ENCODE results near the gene DDX11.
"Not testable (repeated sequence)": the region's sequence is repeated elsewhere in the genome, so short reads cannot be mapped to it uniquely, and the experiment has no call there.

Gene DDX11

DNA sequence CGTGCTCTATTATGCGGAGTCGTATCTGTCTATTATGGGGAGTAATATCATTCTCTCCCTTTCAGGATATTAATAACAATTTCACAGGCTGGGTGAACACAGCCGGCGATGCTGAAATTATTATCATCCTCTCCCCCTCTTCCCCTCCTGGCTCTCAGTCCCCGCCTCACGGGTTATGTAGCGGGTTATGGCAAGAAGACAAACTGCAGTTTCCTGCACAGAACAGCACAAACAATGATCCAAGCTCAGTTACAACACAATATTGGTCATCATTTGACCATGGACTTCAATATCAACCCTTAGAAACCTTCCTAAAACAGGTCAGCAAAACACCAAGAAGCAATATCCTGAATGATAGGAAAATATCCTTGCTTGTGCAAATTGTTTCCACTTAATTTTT, 50.5 kb downstream of the DDX11 start:
- DNase-seq (ENCODE audit: low spot score), result not testable (repeated sequence)

DNA sequence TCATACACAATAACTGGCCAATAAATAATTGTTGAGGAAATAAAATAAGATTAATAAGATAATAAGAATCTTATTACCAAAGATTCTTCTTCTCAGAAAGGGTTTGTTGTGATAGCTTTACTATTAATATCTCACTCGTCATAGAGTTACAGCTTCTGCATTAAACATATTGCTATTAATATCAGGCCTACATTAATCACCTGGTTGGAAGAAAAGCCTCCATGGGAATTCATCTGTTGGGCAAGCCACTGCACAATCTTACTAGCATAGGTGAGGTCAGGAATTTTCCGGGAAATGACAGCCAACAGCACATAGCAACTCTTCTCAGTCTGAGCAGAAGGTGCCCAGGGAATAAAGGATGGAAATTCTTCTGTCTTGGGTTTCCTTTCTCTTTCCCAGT, 51.5 kb downstream of the DDX11 start:
- not testable (repeated sequence) for DNase-seq (ENCODE audit: low spot score)

DNA sequence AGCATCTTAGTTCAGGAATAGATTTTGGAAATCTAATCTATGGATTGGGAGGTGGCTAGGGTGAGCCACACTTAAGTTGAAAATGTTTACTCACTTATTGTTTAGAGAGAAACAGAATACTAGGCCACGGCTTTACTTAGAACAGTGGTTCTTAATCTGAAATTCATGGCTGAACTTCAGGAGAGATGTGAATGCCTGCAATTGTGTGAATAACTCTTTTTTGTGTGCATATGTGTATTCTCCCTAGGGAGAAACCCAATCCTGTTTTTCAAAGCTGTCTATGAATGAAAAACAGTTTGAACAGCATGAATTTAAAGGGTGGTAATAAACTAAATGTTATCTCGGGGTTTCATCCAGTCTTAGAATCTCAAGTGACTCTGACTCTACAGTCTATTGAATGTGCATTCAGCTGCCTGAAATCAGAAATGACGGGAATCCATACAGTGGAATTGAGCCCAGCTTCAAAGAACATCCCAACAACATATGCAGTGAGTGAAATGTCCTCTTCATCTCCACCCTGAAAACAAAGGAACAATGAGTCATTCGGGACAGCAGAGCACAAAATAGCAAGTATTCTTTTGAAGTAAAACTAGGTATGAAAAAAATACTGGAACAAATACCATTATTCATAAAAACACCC, 53.7 kb downstream of the DDX11 start:
- DNase-seq (ENCODE audit: low spot score), result not testable (repeated sequence)

DNA sequence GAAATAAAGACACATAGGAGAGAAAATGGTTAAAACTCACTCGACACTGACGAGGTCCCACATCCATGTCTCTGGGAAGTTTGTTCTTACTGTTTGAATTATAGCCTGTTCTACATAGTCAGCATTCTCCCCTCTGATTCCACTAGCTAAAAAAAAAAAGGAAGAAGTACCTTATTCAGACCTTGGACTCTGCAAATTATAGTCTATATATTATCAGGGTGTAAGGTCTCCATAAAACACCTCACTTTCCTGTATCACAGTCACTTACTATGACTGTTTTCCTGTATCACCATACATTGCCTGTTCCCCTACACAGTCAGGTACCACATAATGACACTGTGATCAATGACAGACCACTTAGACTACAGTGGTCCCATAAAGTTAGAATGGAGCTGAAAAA, 62.9 kb downstream of the DDX11 start:
- not testable (repeated sequence) for DNase-seq (ENCODE audit: low spot score)

DNA sequence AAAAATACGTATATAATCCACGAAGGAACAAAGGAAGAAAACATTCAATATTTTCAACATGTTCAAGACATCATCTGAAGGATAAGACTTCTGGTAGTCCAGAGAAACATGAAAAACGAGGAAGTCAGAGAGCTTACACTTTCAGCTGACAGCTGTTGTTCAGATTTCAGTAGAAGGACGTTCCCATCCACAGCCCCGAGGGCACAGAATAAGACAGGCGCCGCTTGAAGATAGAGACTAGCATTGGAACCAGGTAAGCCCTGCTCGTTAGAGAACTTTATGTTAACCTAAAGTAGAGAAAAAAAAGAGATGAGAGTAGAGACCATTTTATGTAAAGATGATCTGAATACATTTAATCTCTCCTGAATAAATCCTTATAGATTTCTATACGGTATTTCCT, 71.1 kb downstream of the DDX11 start:
- not testable (repeated sequence) for DNase-seq (ENCODE audit: low spot score)

DNA sequence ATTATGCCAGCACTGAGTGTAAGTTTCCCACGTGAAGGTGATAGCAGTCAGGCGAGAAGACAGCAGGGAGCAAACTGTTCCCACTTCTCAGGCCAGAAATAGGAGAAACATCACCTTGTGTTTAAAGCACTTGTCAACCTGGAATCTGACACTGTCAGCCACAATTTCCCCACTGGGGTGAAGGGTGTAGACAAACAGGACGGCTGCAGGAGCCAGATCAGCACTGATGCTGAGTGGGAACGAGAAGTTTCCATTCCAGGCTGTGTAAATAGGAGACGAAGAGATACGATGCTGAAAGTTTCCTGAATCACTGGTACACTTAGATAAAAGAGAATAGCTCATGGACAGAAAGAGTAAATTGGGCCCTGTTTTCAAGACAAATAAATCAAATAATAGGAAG, 71.6 kb downstream of the DDX11 start:
- not testable (repeated sequence) for DNase-seq (ENCODE audit: low spot score)

DNA sequence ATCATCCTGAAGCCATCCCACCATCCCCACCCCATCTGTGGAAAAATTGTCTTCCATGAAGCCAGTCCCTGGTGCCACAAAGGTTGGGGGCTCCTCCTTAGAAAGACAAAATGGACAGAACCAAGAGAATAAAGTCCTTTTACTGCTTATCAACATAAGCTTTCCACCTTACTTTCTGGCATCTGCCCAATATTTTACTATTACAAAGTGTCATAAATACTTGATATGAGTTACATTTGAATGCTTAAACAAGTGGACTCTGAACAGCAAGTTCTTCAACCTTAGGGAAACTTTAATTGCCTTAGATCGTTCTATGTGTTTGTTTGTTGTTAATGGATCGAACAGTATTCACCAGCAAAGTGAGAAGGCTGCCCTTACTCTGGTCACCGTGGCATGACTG, 73.8 kb downstream of the DDX11 start:
- DNase-seq (ENCODE audit: low spot score), result not testable (repeated sequence)

DNA sequence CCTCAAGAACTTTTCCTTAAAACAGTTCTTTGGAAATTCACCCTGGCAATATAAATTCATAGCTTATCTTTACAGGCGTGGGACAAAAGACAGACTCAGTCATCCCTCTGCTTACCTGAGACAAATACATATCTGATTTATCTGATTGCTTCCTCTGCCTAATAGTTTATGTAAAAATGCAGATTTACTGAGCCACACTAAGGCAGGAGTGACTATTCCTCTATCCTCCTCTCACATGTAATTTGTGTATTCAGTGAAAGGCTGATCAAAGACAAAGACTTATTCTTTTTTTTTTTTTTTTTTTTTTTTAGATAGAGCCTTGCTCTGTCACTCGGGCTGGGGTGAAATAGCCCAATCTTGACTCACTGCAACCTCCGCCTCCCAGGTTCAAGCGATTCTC, 77.1 kb downstream of the DDX11 start:
- DNase-seq (ENCODE audit: low spot score), result not testable (repeated sequence)

Measured in LoVo (cell line).